GM21825 (cell line): ENCODE results near the gene C16orf78.

ENCODE experiments used
- ATAC-seq: cut with Tn5 transposase; IDR thresholded peaks from one replicate; pipeline ENCODE4 v1.9.1; 2021; ENCODE audit warnings: mild to moderate bottlenecking, moderate library complexity; ENCODE audit not compliant: unreplicated experiment

The C16orf78 gene

DNA sequence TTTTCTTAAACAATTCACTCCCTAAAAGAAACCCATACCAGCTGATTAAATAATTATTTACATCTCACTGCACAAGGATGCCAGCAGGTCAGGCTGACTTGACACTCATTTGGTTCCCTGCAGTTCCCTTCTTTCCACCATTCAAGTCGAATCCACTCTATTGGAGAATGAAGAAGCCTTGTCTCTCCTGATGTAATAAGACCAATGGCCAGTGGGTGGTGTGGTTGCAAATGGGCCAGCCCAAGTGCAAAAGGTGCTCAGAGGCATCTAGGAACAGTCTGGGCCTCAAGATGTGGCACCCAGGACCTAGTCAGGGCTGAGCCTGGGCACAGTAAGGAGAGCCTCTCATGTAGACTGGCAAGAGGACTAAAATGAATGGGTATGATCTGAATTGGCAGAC lies 9.3 kb downstream of the C16orf78 start:
- ATAC-seq, result no peak

DNA sequence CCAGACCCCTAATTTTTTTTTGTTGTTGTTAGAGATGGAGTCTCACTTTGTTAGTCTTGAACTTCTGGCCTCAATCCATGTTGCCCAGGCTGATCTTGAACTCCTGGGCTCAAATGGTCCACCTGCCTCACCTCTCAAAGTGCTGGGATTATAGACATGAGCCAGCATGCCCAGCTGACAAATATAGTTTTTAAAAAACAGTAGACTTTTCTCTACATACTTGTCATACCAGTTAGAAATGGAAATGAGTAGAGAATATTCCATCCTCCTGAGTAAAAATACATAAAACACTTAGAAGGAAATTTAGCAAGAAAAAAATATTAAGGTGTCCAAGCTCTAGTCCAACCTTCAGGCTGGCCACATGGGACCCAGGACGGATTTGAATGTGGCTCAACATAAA lies 21.4 kb downstream of the C16orf78 start:
- ATAC-seq, result no peak

DNA sequence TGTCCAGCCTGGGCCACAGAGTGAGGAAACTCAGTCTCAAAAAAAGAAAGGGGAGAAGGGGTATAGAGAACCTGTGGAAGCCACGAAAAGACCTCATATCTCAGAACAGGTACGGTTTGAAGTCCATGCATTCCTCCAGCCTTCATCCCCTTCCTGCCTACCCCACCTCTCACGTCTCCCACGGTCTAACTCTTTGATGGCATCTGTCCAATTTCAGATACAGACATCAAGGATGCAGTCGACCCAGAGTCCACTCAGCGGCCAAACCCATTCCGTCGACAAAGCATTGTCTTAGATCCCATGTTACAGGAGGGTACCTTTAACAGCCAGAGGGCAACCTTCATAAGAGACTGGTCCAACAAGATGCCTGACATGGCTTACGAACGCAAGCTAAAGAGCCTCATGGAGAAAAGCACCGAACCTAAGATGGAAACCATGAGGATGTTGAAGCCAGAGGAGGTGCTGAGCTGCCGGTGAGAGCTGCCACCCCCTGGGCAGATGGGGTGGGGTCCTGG lies 22.7 kb downstream of the C16orf78 start:
- ATAC-seq, result no peak

DNA sequence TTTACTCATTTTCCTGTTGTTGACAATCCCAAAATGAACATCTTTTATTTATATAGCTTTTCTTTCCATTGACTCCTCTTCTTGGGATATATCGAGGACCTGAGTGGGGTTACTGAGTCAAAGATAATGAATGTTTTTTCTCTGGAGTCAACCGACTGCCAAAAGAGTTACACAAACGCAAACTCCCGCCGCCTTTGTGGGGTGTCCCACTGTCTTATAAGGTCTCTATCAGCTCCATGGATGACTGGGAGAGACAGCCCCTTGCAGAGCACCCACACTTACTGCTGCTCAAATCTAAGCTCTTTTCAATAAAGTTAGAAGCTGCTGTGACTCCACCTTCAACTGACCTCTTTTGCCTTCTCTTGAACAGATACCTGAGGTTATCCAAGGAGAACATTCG lies 25.2 kb downstream of the C16orf78 start:
- no peak for ATAC-seq

DNA sequence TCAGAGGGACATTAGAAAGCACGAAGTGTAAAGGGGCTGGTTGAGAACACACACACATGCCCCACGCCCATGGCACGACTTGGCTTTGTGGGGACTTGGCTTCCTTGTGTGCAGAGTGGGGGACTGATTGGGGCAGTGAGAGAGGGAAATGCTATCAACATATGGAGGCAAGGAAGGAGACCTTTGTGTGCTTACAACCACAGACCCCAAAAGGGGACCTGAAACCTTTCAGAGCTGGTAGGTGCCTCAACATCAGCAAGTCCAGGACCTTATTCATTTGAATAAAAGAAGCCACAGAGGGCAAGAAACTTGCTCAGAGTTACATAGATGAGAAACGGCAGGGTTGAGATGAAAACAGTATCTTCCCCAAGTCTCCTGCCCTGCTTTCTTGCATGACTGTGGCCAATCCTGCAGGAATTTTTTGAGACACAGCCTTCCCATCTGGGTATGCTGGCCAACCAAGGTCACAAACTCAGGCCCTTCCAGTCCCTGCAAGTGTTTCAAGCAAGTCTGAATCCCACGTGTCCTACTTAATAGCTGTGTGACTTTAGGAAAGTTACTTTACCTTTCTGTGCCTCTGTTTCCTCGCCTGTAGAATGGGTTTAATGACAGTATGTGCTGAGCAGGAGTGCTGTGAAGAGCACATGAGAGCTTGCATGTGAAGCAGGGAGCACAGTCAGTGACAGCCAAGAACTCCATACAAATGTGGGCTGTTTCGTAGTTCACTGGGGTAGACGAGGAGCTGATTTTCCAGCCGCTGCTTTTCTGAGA lies 26.2 kb downstream of the C16orf78 start:
- peak; percentile 99 for ATAC-seq

DNA sequence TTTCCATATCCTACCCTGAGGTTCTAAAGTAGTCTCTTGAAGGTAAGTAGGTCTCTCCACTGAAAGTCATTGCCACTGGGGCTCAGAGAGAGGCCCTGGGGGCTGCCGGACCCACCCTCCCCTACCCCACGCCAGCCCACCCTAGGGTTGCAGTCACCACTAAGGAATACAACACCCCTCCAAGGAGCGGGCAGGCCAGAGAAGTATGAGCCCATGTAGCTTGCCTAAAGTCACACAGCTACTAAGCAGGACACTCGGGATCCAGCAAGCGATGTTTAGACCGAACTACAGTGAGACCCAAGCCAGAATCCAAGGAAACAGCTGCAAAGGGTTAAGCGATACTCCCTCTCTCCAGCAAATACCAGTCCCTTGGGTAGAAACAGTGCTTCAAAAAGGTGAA lies 27.0 kb downstream of the C16orf78 start:
- ATAC-seq, result no peak

DNA sequence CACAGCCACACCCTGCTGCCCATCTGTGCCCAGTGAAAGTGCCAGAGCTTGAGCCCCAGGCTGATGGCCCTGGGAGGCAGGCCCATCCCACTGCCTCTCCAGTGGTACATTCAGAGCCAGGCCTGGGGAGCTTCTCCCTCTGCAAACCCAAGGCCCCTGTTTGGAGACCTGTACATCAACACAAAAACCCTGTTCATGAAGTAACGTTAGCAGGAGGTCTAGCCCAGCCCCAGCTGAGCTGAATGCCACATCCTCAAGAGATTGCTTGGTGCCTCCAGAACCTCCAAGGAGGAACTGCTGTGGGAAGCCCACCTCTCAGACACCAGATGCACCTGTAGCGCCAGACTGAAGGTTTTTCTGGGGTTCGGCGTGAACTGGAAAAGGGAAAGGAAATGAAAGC lies 31.5 kb downstream of the C16orf78 start:
- ATAC-seq, result no peak

DNA sequence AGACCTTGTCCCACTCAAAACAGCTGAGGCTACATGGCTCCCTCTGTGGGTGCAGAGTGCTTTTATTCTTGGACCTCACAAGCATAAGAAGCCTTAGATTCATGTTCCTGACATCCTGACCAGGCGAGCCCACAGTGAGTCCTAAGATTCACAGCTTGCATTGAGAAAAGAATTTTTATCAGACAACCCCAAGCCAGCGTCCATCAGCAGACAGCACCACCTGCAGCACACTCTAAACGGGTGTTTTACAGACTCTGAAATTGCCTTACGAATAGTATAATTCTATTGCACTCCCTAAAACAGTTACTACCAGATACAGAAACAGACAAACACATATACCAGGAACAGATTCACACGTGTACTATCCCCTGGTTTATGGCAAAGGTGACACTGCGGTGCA lies 31.9 kb downstream of the C16orf78 start:
- no peak for ATAC-seq

DNA sequence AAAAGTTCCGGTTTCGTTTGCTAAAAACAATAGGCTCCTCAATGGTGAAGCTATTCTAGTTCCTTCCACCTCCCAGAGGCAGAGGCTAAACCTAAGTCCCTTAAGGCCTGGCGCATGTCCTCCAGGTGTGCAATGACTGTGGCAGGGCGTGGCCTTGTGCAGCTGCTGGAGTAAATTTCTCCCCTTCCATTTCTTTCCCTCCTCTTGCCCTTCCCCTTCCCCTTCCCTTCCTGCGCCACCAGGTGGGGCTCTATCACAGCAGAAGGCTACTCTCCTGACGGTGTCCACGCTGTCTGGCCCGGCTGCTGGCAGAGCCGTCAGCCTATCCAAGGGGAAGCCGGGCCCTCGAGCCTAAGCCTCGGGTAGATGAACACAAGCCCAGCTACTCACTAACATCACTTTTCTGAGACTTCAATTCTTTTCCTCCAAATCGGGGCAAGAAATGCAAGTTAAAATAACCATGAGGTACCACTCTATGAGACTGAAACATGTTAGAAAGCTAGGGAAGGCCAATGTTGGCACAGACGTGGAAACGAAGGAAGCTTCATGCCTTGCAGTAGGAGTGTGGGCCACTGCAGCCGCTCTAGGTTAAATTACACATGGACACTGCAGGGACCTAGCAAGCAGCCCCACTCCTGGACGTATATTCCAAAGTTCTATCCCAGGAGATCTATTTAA lies 34.4 kb downstream of the C16orf78 start:
- ATAC-seq, result peak; percentile 93

DNA sequence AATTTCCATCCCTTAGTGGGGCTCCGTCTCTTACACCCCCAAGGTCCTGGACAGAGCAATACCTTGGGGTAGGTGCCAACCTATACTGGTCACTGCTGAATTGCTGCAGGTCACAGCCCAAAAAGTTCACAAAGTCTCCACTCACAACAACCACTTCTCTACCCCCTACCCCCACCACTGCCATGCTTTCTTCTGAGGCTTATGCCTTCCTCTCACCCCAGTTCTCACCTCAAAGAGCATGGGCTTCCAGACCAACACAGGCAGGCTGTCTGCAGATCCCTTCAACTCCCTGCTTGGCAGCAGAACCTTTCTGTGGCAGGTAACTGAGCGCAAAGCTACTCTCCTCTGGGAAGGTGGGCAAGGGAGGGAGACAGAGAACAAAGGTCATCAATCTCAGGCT lies 35.5 kb downstream of the C16orf78 start:
- ATAC-seq, result no peak

DNA sequence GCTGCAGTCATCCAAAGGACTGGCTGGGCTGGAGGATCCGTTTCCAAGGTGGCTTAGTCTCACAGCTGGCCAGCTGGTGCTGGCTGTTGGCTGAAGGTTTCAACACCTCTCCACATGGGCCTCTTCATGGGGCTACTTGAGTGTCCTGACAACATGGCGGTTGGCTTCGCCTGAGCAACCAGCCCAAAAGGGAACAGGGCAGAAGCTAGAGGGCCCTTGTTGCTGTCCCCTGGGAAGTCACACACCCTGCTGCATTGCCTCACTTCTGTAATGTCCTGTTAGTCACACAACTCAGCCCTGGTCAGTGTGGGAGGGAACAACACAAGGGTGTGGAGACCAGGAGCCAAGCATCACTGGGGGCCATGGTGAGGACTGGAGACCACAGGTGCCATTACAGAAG lies 36.6 kb downstream of the C16orf78 start:
- ATAC-seq, result no peak

DNA sequence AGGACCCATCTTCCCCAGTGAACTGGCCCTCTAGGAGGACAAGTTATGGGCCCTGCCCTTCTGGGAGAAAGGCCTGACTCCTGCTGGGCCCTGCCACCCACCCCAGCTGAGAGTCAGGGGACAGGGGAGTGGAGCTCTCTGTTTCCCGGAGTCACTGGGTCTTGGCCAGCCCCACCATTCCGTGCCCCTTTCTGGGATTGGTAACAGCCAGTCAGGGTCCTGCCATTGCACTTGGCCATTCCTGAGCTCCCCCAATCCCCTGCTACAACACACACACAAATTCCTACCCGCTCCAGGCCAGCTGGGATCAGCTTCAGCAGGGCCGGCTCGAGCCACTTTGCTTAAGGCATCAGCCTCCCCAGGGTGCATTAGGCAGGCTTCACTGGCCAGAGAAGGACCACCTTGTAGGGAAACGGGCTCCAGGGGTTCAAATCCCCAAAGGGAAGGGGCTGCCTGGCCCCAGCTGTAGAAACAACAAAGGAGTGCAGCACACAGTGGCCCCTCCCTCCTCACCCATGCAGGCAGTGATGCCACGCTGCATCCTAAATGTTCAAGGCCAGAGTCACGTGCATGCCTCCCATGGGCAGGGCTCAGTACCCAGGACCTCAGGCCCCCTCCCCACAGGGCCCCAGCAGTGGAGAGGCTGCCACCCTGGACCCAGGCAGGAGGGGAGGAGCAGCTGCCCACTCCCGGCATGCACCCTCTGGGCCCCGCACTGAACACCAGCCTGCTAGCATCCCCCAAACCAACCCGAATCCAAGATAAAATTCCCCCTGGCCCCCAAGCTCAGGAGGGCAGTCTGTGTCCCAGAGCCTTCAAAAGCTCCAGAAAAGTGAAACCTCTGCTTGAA lies 37.7 kb downstream of the C16orf78 start:
- ATAC-seq, result no peak

DNA sequence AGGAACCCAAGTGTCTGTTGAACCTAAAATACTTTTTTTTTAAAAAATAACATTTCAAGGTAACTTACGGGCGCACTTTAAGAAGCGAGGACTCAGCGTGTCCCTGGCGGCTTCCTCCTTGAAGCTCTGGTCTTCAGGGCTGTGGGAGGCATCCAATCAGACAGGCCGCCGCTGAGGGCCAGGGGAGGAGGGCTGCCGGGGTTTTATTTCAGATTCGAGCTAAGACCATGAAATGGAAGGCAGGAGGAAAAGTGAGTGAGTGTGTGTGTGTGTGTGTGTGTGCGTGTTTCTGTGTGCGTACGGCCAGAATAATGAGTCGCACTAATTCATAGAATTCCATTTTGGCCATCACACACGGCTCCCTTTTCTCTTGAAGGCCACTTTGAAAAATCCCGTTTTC lies 41.1 kb downstream of the C16orf78 start:
- no peak for ATAC-seq

DNA sequence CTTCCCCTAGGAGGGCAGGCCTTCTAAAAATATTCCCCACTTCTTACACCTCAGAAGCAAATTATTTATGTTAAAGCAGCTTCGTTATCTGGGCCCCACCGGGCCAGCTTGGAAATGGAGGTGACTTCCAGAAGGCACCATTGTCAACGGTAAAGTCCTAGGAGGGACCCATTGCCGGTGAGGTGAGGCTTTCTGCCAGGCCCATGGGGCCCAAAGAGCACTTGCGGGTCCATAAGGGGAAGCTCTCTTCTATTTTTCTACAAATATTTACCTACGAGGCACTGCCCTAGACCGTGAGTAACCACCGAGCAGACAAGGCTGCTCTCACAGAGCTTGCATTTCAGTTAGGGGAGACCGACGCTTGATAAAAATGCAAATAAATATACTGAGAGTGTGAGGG lies 41.5 kb downstream of the C16orf78 start:
- no peak for ATAC-seq

DNA sequence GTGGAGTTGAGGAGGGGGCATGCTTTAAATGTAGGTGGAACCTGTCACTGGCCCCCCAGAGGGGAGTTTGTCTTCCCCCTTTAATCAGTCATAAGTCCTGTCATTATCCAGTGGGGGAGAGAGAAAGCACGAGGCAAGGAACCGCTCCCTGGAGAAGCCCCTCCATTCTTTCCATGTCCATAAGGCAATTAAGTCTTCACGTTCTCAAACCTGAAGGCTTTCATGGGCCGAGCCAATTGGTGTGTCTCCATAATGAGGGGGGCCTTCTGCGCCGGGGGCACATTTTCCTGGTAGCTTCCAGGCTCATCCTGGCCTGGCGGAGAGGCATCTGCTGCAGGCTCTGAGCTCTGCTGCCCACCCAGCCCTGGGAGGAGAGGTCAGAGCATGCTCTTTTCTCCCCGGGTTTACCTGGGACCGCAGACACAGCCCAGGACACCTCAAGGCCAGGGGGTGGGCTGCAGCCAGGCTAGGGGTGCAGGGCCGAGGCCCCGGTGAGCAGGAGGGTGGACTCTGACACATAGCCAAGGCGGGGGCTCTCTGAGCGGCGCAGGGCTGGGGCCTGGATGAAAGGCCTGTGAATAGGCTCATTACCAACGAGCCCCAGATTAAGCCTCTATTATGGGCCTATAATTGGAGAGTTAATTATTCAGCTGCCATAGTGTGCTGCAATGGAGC lies 42.5 kb downstream of the C16orf78 start:
- ATAC-seq, result no peak

DNA sequence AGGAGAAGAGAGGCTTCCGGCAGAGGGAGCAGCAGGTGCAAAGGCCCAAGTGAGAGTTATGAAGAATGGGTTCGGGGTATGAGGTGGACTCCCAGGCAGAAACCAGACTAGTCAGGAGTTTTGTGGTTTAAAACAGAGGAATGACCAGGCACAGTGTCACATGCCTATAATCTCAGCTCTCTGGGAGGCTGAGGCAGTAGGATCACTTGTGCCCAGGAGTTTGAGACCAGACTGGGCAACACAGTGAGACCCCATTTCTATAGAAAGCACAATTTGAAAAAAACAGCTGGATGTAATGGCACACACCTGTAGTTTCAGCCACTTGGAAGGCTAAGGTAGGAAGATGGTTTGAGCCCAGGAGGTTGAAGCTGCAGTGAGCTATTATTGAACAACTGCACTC lies 43.8 kb downstream of the C16orf78 start:
- no peak for ATAC-seq

DNA sequence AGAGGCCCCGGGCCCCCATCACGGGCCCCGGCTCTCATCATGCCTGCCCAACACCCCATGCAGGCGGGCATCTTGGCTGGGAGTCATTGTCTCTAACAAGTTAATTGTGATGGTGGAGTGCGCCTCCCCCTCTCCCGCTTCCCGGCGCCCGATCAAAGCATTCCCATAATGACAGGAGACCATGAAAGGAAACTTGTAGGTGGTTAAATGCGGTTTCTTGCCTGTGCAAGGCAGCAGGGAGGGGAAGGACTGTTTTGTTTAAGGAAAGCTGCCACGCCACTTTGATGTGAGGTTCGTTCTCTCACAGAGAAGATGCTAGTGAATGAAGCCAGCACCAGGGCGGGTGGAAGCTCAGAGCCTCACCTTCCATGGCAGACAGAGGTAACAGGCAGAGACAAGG lies 45.4 kb downstream of the C16orf78 start:
- ATAC-seq, result no peak

DNA sequence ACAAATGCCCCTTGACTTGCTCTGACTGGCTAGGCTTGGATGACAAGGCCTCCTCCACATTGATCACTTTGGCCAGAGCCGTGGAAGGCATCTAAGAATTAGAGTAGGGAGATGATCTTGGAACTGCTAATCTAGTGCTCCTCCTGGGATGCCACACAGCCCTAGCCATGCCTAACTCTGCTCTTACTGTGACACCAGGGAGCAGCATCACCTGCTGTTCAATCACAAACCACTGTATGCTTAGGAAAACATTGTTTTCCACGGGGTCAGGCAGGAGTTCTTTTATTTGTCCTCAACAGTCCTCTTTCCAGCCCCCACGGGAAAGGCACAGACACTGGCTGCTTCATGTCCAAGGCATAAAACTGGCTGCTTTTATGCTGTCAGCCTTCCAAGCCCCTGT lies 46.3 kb downstream of the C16orf78 start:
- ATAC-seq, result no peak

DNA sequence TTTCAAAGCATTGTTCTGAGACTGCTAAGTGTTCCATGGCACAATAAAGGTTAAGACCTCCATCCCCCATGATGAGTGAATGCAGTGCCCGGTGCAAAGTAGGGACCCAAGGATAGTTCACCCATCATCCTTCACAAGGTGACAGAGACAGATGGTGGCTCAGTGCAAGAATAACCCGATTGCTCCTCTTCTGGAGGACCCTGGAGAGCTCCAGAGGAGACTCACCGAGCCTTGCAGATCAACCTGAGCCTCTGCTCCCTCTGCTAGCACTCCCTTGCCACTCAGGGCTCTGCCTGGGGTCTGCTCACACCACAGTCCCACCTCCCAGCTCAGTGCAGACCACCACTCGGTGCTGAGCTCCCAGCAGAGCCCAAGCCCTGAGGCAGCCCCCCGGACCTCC lies 49.3 kb downstream of the C16orf78 start:
- no peak for ATAC-seq

DNA sequence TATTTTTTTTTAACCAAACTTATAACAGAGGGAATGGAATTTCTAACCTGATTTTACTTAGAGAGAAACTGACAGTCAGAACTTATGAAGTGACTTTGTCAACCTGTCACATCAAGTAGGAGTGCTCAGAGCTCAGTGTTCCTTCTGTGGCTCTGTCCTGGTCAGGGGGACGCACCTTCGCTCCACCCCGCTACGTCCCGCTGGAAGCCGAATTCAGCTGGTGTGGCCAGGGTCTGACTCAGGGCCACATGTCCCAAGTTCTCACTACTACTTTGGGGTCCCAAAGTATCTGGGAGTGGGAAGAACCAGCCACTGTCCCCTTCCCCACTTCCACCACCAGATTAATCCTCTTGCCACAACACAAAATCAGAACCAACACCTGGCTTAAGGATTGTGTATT lies 51.4 kb downstream of the C16orf78 start:
- no peak for ATAC-seq

DNA sequence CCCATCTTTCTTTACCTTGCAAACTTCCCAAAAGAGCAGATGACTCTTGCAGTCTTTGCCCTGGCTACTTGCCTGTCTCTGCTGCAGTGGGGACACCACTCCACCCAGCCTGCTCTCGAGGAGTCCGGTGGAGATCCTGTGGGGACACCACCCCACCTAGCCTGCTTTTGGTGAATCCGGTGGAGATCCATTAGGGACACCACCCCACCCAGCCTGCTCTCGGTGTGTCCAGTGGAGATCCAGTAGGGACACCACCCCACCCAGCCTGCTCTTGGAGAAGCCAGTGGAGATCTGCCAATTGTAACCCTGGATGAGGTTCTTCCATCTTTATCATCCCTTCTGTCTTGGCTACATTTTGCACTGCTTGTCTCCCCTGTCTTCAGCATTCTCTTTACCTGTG lies 54.2 kb downstream of the C16orf78 start:
- no peak for ATAC-seq
